H7 (cell line): ENCODE data around the gene ANP32B. TPM values are rescaled to one million over a fixed set of nuclear protein-coding genes. Genes with fewer than 3 reads are reported as not detected.
A peak's percentile ranks its signal among the peaks of the same experiment; 100 is the strongest.

Experiments used
- DNase-seq: peaks from one replicate; pipeline ENCODE4 v3.0.0; 2012
- H3K27me3 ChIP-seq: 2 replicates; pipeline ENCODE4 v1.6.0; 2011; ENCODE audit warnings: mild to moderate bottlenecking, low read length; ENCODE audit not compliant: control insufficient read depth, insufficient read depth
- H3K36me3 ChIP-seq: replicated peaks from 2 replicates; pipeline ENCODE4 v1.5.1; 2011; ENCODE audit warnings: low read length; ENCODE audit not compliant: control insufficient read depth, insufficient read depth
- H3K4me3 ChIP-seq: 2 replicates; pipeline ENCODE4 v1.5.1; 2011; ENCODE audit warnings: low read depth, mild to moderate bottlenecking, control low read depth, low read length, moderate library complexity; ENCODE audit not compliant: insufficient read depth
- total RNA-seq: library from RNA; depleted of rRNA; stranded (reverse); fragments of >200 nt; shearing (Covaris generic); gene quantifications from 2 replicates; pipeline ENCODE4 v1.2.3, GENCODE V29; 2014

ANP32B gene
- total RNA-seq, 1 experiment from 2014 or later: 6.7 TPM

- H3K4me3 ChIP-seq: no peak overlapping the region
- no peaks in the 10 kb centered on the region for H3K27me3 ChIP-seq
- no peak for DNase-seq
- no peaks in the 10 kb centered on the region for H3K36me3 ChIP-seq
Observed at GRCh38 chr9:98043915-98044314, 60.8 kb downstream of the ANP32B start.

- no peaks in the 10 kb centered on the region for H3K27me3 ChIP-seq
- DNase-seq: no peak
- H3K36me3 ChIP-seq: no peaks in the 10 kb centered on the region
- no peak overlapping the region for H3K4me3 ChIP-seq
Observed at GRCh38 chr9:98045234-98046179, 62.4 kb downstream of the ANP32B start.

- no peaks in the 10 kb centered on the region for H3K27me3 ChIP-seq
- DNase-seq: no peak
- H3K36me3 ChIP-seq: no peaks in the 10 kb centered on the region
- no peak overlapping the region for H3K4me3 ChIP-seq
Observed at GRCh38 chr9:98046180-98046543, 63.0 kb downstream of the ANP32B start.

- DNase-seq: no peak
- Histone ChIP-seq H3K4me3 (no peak overlapping the region), H3K27me3 (no peaks in the 10 kb centered on the region), H3K36me3 (no peaks in the 10 kb centered on the region)
Observed at GRCh38 chr9:98047002-98047401, 63.9 kb downstream of the ANP32B start.

GRCh38 chr9:98049288-98050072, 66.3 kb downstream of the ANP32B start:
- no peaks in the 10 kb centered on the region for H3K36me3 ChIP-seq
- no peak overlapping the region for H3K4me3 ChIP-seq
- no peaks in the 10 kb centered on the region for H3K27me3 ChIP-seq
- DNase-seq: no peak

- no peak overlapping the region for H3K4me3 ChIP-seq
- no peaks in the 10 kb centered on the region for H3K27me3 ChIP-seq
- no peak for DNase-seq
- no peaks in the 10 kb centered on the region for H3K36me3 ChIP-seq
Observed at GRCh38 chr9:98050351-98050750, 67.2 kb downstream of the ANP32B start.

GRCh38 chr9:98054376-98054951, 71.3 kb downstream of the ANP32B start:
- Histone ChIP-seq H3K27me3 (no peaks in the 10 kb centered on the region), H3K4me3 (no peak overlapping the region), H3K36me3 (no peaks in the 10 kb centered on the region)
- DNase-seq: no peak

GRCh38 chr9:98056269-98057137, 73.4 kb downstream of the ANP32B start, which contains the start of gene NANS:
Gene NANS, plus strand, starts transcription at chr9:98056732. Its CDS starts 77 bp downstream, at chr9:98056809.
- peak within 1 kb of the TSS; percentile 75 for H3K4me3 ChIP-seq
- DNase-seq: peak; percentile 99

GRCh38 chr9:98057138-98057799, 74.1 kb downstream of the ANP32B start:
- peak overlapping the region; percentile 75 for H3K4me3 ChIP-seq

More at GRCh38 chr9:98056269-98057137, 73.4 kb downstream of the ANP32B start, which contains the start of gene NANS:
- H3K36me3 ChIP-seq: peaks cover 3% of the 10 kb centered on the region
- no peaks in the 10 kb centered on the region for H3K27me3 ChIP-seq

GRCh38 chr9:98062161-98062560, 79.0 kb downstream of the ANP32B start:
- peaks cover 7% of the 10 kb centered on the region for H3K36me3 ChIP-seq
- no peak overlapping the region for H3K4me3 ChIP-seq
- no peaks in the 10 kb centered on the region for H3K27me3 ChIP-seq
- DNase-seq: no peak

More at GRCh38 chr9:98057138-98057799, 74.1 kb downstream of the ANP32B start:
- Histone ChIP-seq H3K27me3 (no peaks in the 10 kb centered on the region), H3K36me3 (peaks cover 5% of the 10 kb centered on the region)
- no peak for DNase-seq

GRCh38 chr9:98064623-98065392, 81.7 kb downstream of the ANP32B start:
- H3K27me3 ChIP-seq: no peaks in the 10 kb centered on the region
- peaks cover 7% of the 10 kb centered on the region for H3K36me3 ChIP-seq
- no peak for DNase-seq
- H3K4me3 ChIP-seq: no peak overlapping the region
